CD4-positive, alpha-beta T cell (primary cell): ENCODE data around the gene CAPN10. TPM values are rescaled to one million over a fixed set of nuclear protein-coding genes. Genes with fewer than 3 reads are reported as not detected.

Experiments
- ATAC-seq: fragments of 200-7000 bp; cut with Tn5 transposase; one replicate; pipeline ENCODE4 v1.10.0; 2022; ENCODE audit warnings: mild to moderate bottlenecking; ENCODE audit not compliant: poor library complexity
- CTCF ChIA-PET: fragments of 350-600 bp; sonication (Branson Sonifier 250); formaldehyde crosslinking; loops from one replicate; lab custom pipeline; 2021; ENCODE audit warnings: antibody characterized with exemption, inconsistent platforms; lab: Charles Lee
- POLR2A ChIA-PET: fragments of 350-600 bp; sonication (Branson Sonifier 250); formaldehyde crosslinking; loops from one replicate; lab custom pipeline; 2021; ENCODE audit warnings: antibody characterized with exemption, inconsistent platforms; lab: Charles Lee
- DNase-seq, 14 experiments: peaks; one replicate each; pipeline ENCODE4 v3.0.0-alpha.2; 2013 to 2020; ENCODE audit warnings: mixed read lengths in 2 of 14
- H3K27ac ChIP-seq, 2 donors: one replicate each; pipeline versions ENCODE4 v1.5.1 to v1.7.0; 2013; ENCODE audit warnings: low read length in 2 of 2, low read depth in 1 of 2, mild to moderate bottlenecking in 1 of 2
- H3K27me3 ChIP-seq, 2 experiments: 1 replicate in 1 of 2; 2 replicates in 1 of 2; pipeline versions ENCODE4 v1.6.1 to v1.7.0; 2013; ENCODE audit warnings: low read length in 2 of 2, control low read depth in 1 of 2, mild to moderate bottlenecking in 1 of 2, moderate library complexity in 1 of 2; ENCODE audit not compliant: insufficient read depth in 2 of 2, control insufficient read depth in 1 of 2
- H3K36me3 ChIP-seq: one replicate; pipeline ENCODE4 v1.6.1; 2013; ENCODE audit warnings: low read length, control low read depth; ENCODE audit not compliant: insufficient read depth
- H3K4me1 ChIP-seq: one replicate; pipeline ENCODE4 v1.6.1; 2013; ENCODE audit warnings: low read length, control low read depth; ENCODE audit not compliant: insufficient read depth
- H3K4me3 ChIP-seq: one replicate; pipeline ENCODE4 v1.5.1; 2013; ENCODE audit warnings: mild to moderate bottlenecking, low read length, moderate library complexity
- H3K9me3 ChIP-seq, 2 experiments: 1 replicate in 1 of 2; 2 replicates in 1 of 2; pipeline versions ENCODE4 v1.6.1 to v1.7.0; 2013; ENCODE audit warnings: low read length in 2 of 2, mild to moderate bottlenecking in 2 of 2, control low read depth in 1 of 2, moderate library complexity in 1 of 2; ENCODE audit not compliant: control insufficient read depth in 1 of 2, insufficient read depth in 1 of 2
- H3K27ac Mint-ChIP-seq: one replicate; pipeline ENCODE4 v1.8.0; 2020; ENCODE audit warnings: mixed read lengths
- H3K27me3 Mint-ChIP-seq: one replicate; pipeline ENCODE4 v1.8.0; 2021; ENCODE audit warnings: mixed read lengths
- H3K36me3 Mint-ChIP-seq: one replicate; pipeline ENCODE4 v1.8.0; 2021; ENCODE audit warnings: low read depth, mixed read lengths
- H3K4me1 Mint-ChIP-seq: one replicate; pipeline ENCODE4 v1.8.0; 2021; ENCODE audit warnings: low read depth, mixed read lengths
- H3K4me3 Mint-ChIP-seq: one replicate; pipeline ENCODE4 v1.8.0; 2020; ENCODE audit warnings: mild to moderate bottlenecking, mixed read lengths
- H3K9me3 Mint-ChIP-seq: one replicate; pipeline ENCODE4 v1.8.0; 2020; ENCODE audit warnings: mixed read lengths
- CTCF ChIP-seq: fragments of 200-600 bp; IDR thresholded peaks from one replicate; pipeline ENCODE4 v1.8.0; 2022; ENCODE audit warnings: antibody characterized with exemption, mild to moderate bottlenecking
- intact Hi-C, 2 experiments: fragments of 100-400 bp; cut with DNase I in 1 of 2; cut with micrococcal nuclease in 1 of 2; formaldehyde crosslinking; loops; one replicate each; pipeline versions ENCODE4 v1.15.1 to v1.9.0; 2023 to 2025; cut with DNase I, micrococcal nuclease
- total RNA-seq, 174 experiments: library from RNA in 2 of 174; stranded (reverse) in 2 of 174; gene quantifications; one replicate each; pipeline ENCODE4 v1.2.3 and lab custom pipeline; 2021 to 2026

Gene CAPN10
- total RNA-seq, 2 experiments from 2014 or later = 40.6 to 42.1 TPM

- CTCF ChIA-PET = no interaction called here
- intact Hi-C loops = no loop called here
- Histone ChIP-seq H3K9me3 (peaks cover 0 to 3% of the 10 kb centered on the region in 2 experiments), H3K27ac (no peak overlapping the region), H3K4me3 (no peak overlapping the region), H3K27me3 (peaks cover 0 to 6% of the 10 kb centered on the region in 2 experiments), H3K4me1 (peaks cover 19% of the 10 kb centered on the region), H3K36me3 (no peaks in the 10 kb centered on the region)
- Mint-ChIP-seq H3K27ac (no peak overlapping the region), H3K9me3 (no peaks in the 10 kb centered on the region), H3K27me3 (peaks cover 13% of the 10 kb centered on the region), H3K4me3 (no peak overlapping the region), H3K36me3 (no peaks in the 10 kb centered on the region), H3K4me1 (no peaks in the 10 kb centered on the region)
- TF ChIP-seq CTCF = no peak
- POLR2A ChIA-PET = no interaction called here
- ATAC-seq (no peak), DNase-seq (peak in 1 of 14 experiments; percentile 7)
Observed at GRCh38 chr2:240645346-240645745, 58.8 kb downstream of the CAPN10 start.

GRCh38 chr2:240645801-240646175 lies 59.3 kb downstream of the CAPN10 start:
- Histone ChIP-seq H3K36me3 (no peaks in the 10 kb centered on the region), H3K27me3 (peaks cover 0 to 10% of the 10 kb centered on the region in 2 experiments), H3K9me3 (peaks cover 0 to 3% of the 10 kb centered on the region in 2 experiments), H3K4me3 (no peak overlapping the region), H3K27ac (no peak overlapping the region), H3K4me1 (peaks cover 19% of the 10 kb centered on the region)
- H3K9me3 Mint-ChIP-seq = no peaks in the 10 kb centered on the region
- H3K4me3 Mint-ChIP-seq = no peak overlapping the region
- TF ChIP-seq CTCF = no peak
- no peaks in the 10 kb centered on the region for H3K36me3 Mint-ChIP-seq
- H3K27ac Mint-ChIP-seq = no peak overlapping the region
- ChIA-PET CTCF (no interaction called here), POLR2A (no interaction called here)
- ATAC-seq = peak; percentile 21
- H3K4me1 Mint-ChIP-seq = no peaks in the 10 kb centered on the region
- intact Hi-C loops = no loop called here
- H3K27me3 Mint-ChIP-seq = peaks cover 15% of the 10 kb centered on the region
- no peak for DNase-seq

- no peak overlapping the region for H3K27ac ChIP-seq
- no peak for TF ChIP-seq CTCF
- H3K36me3 ChIP-seq = no peaks in the 10 kb centered on the region
- Mint-ChIP-seq H3K4me3 (no peak overlapping the region), H3K4me1 (no peaks in the 10 kb centered on the region), H3K27ac (no peak overlapping the region), H3K9me3 (no peaks in the 10 kb centered on the region), H3K36me3 (no peaks in the 10 kb centered on the region), H3K27me3 (peaks cover 19% of the 10 kb centered on the region)
- ChIA-PET CTCF (no interaction called here), POLR2A (no interaction called here)
- peaks cover 16% of the 10 kb centered on the region for H3K4me1 ChIP-seq
- ATAC-seq = peak; percentile 56
- H3K4me3 ChIP-seq = no peak overlapping the region
- H3K9me3 ChIP-seq = no peaks in the 10 kb centered on the region
- peak in 6 of 14 experiments; percentile 24 to 78 (median 46) for DNase-seq
- peaks cover 0 to 12% of the 10 kb centered on the region in 2 experiments for H3K27me3 ChIP-seq
- intact Hi-C loops = no loop called here
Observed at GRCh38 chr2:240646176-240646899, 59.8 kb downstream of the CAPN10 start.
